ENCODE measurements around the gene PCARE. TPM values are rescaled to one million over a fixed set of nuclear protein-coding genes. Genes with fewer than 3 reads are reported as not detected.
"Not testable (repeated sequence)": the region's sequence is repeated elsewhere in the genome, so short reads cannot be mapped to it uniquely, and the experiment has no call there.

Gene PCARE
- total and polyA plus RNA-seq, 5 donors from 2014 or later: not detected

DNA sequence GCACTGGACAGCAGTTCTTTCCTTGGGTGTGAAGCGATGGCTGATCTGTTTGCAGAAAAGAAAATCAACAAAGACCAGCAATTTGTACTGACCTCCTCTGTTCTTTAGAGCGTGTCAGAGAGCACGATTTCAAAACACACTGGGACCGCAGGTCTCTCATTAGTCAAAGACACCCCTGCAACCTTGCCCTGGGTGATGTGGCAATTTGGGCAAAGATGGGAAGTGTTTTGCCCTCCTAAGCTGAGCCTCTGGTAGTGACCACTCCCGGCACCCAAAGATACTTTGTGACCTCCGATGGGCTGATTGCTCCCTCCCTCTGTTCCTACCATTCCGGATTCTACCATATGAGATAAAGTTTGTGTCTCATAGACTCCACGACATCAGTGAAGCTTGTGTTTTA lies 22.6 kb upstream of the PCARE start:
- Mint-ChIP-seq H3K27me3 (peaks cover 16% of the 10 kb centered on the region), H3K4me3 (no peak overlapping the region), H3K4me1 (no peaks in the 10 kb centered on the region), H3K9me3 (peaks cover 0 to 1% (median 0%) of the 10 kb centered on the region in 7 donors), H3K27ac (no peak overlapping the region), H3K36me3 (no peaks in the 10 kb centered on the region)
- Histone ChIP-seq H3K36me3 (ENCODE audit: control insufficient read depth, insufficient read depth, low read length) (no peaks in the 10 kb centered on the region), H3K9me3 (ENCODE audit: control insufficient read depth in 2 of 2, low read length in 2 of 2) (no peaks in the 10 kb centered on the region), H3K27me3 (ENCODE audit: control insufficient read depth, insufficient read depth, low read length) (peaks cover 3% of the 10 kb centered on the region), H3K4me3 (ENCODE audit: low read depth, low read length) (no peak overlapping the region), H3K27ac (ENCODE audit: insufficient read depth, low read length, poor library complexity, severe bottlenecking) (no peak overlapping the region), H3K4me1 (ENCODE audit: control insufficient read depth, insufficient read depth, low read length, poor library complexity, severe bottlenecking) (no peaks in the 10 kb centered on the region)
- no peak for DNase-seq
- ATAC-seq (ENCODE audit: low read depth in 2 of 2): no peak

DNA sequence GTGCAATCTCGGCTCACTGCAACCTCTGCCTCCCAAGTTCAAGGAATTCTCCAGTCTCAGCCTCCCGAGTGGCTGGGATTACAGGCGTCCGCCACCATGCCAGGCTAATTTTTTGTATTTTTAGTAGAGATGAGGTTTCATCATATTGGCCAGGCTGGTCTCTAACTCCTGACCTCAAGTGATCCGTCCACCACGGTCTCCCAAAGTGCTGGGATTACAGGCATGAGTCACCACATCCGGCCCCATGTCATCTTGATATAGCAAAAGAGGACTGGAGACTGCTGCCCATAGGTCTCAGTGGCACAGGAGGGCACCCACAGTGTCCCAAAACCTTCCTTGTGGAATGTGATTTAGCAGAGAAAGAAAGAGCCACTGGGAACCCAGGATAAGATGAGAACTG lies 16.0 kb upstream of the PCARE start:
- not testable (repeated sequence) for H3K36me3 ChIP-seq (ENCODE audit: control insufficient read depth, insufficient read depth, low read length); H3K9me3 ChIP-seq (ENCODE audit: control insufficient read depth in 2 of 2, low read length in 2 of 2); H3K27ac Mint-ChIP-seq; H3K27me3 ChIP-seq (ENCODE audit: control insufficient read depth, insufficient read depth, low read length); H3K4me1 Mint-ChIP-seq; H3K27ac ChIP-seq (ENCODE audit: insufficient read depth, low read length, poor library complexity, severe bottlenecking); H3K4me1 ChIP-seq (ENCODE audit: control insufficient read depth, insufficient read depth, low read length, poor library complexity, severe bottlenecking); H3K36me3 Mint-ChIP-seq; H3K4me3 Mint-ChIP-seq; ATAC-seq (ENCODE audit: low read depth in 2 of 2); H3K4me3 ChIP-seq (ENCODE audit: low read depth, low read length); H3K9me3 Mint-ChIP-seq; DNase-seq
- peaks cover 38% of the 10 kb centered on the region for H3K27me3 Mint-ChIP-seq

GRCh38 chr2:29084554-29084953 lies 10.2 kb upstream of the PCARE start:
- Histone ChIP-seq H3K4me1 (ENCODE audit: control insufficient read depth, insufficient read depth, low read length, poor library complexity, severe bottlenecking) (no peaks in the 10 kb centered on the region), H3K27ac (ENCODE audit: insufficient read depth, low read length, poor library complexity, severe bottlenecking) (no peak overlapping the region), H3K9me3 (ENCODE audit: control insufficient read depth in 2 of 2, low read length in 2 of 2) (no peaks in the 10 kb centered on the region), H3K27me3 (ENCODE audit: control insufficient read depth, insufficient read depth, low read length) (peaks cover 5% of the 10 kb centered on the region), H3K4me3 (ENCODE audit: low read depth, low read length) (no peak overlapping the region), H3K36me3 (ENCODE audit: control insufficient read depth, insufficient read depth, low read length) (no peaks in the 10 kb centered on the region)
- H3K36me3 Mint-ChIP-seq: no peaks in the 10 kb centered on the region
- peak overlapping the region in 1 of 3 donors; percentile 7 for H3K27ac Mint-ChIP-seq
- DNase-seq (no peak), ATAC-seq (ENCODE audit: low read depth in 2 of 2) (no peak)
- no peak overlapping the region for H3K4me3 Mint-ChIP-seq
- H3K27me3 Mint-ChIP-seq: peaks cover 30% of the 10 kb centered on the region
- H3K4me1 Mint-ChIP-seq: no peaks in the 10 kb centered on the region
- H3K9me3 Mint-ChIP-seq: peaks cover 0 to 5% (median 0%) of the 10 kb centered on the region in 7 donors

DNA sequence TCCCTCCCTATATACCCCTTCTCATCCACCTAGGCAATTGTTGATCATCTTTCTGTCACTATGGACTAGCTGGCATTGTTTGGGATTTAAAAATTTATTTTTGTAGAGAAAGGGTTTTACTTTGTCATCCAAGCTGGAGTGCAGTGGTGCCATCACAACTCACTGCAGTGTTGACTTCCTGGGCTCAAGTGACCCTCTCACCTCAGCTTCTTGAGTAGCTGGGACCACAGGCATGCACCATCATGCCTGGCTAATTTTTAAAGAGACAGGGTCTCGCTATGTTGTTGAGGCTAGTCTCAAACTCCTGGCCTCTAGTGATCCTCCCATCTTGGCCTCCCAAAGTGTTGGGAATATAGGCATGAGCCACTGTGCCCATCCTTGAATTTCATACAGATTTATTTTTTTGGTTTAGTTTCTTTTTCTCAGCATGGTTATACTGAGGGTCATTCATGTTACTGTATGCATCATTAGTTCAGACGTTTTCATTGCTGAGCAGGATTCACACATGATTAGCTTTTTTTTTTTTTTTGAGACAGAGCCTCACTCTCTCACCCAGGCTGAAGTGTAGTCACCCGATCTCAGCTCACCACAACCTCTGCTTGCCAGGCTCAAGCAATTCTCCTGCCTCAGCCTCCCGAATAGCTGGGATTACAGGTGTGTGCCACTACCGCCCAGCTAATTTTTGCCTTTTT lies 8.6 kb upstream of the PCARE start:
- no peaks in the 10 kb centered on the region for H3K36me3 Mint-ChIP-seq
- no peak overlapping the region for H3K4me3 ChIP-seq (ENCODE audit: low read depth, low read length)
- no peaks in the 10 kb centered on the region for H3K36me3 ChIP-seq (ENCODE audit: control insufficient read depth, insufficient read depth, low read length)
- ATAC-seq (ENCODE audit: low read depth in 2 of 2) (no peak), DNase-seq (no peak)
- H3K4me1 Mint-ChIP-seq: no peaks in the 10 kb centered on the region
- no peak overlapping the region for H3K4me3 Mint-ChIP-seq
- H3K27me3 ChIP-seq (ENCODE audit: control insufficient read depth, insufficient read depth, low read length): peaks cover 2% of the 10 kb centered on the region
- no peaks in the 10 kb centered on the region for H3K4me1 ChIP-seq (ENCODE audit: control insufficient read depth, insufficient read depth, low read length, poor library complexity, severe bottlenecking)
- H3K9me3 Mint-ChIP-seq: peaks cover 0 to 6% (median 0%) of the 10 kb centered on the region in 7 donors
- no peaks in the 10 kb centered on the region for H3K9me3 ChIP-seq (ENCODE audit: control insufficient read depth in 2 of 2, low read length in 2 of 2)
- H3K27ac Mint-ChIP-seq: no peak overlapping the region
- H3K27me3 Mint-ChIP-seq: peaks cover 16% of the 10 kb centered on the region
- no peak overlapping the region for H3K27ac ChIP-seq (ENCODE audit: insufficient read depth, low read length, poor library complexity, severe bottlenecking)

- Histone ChIP-seq H3K36me3 (ENCODE audit: control insufficient read depth, insufficient read depth, low read length) (no peaks in the 10 kb centered on the region), H3K4me3 (ENCODE audit: low read depth, low read length) (no peak overlapping the region), H3K27me3 (ENCODE audit: control insufficient read depth, insufficient read depth, low read length) (no peaks in the 10 kb centered on the region), H3K27ac (ENCODE audit: insufficient read depth, low read length, poor library complexity, severe bottlenecking) (no peak overlapping the region), H3K4me1 (ENCODE audit: control insufficient read depth, insufficient read depth, low read length, poor library complexity, severe bottlenecking) (no peaks in the 10 kb centered on the region), H3K9me3 (ENCODE audit: control insufficient read depth in 2 of 2, low read length in 2 of 2) (no peaks in the 10 kb centered on the region)
- Mint-ChIP-seq H3K4me3 (no peak overlapping the region), H3K27ac (no peak overlapping the region), H3K27me3 (peaks cover 4% of the 10 kb centered on the region), H3K9me3 (peaks cover 0 to 10% (median 0%) of the 10 kb centered on the region in 7 donors), H3K4me1 (no peaks in the 10 kb centered on the region), H3K36me3 (no peaks in the 10 kb centered on the region)
- ATAC-seq (ENCODE audit: low read depth in 2 of 2) (no peak), DNase-seq (no peak)
Measured at GRCh38 chr2:29080886-29081743, 6.8 kb upstream of the PCARE start.

- H3K36me3 ChIP-seq (ENCODE audit: control insufficient read depth, insufficient read depth, low read length): no peaks in the 10 kb centered on the region
- no peak overlapping the region for H3K4me3 Mint-ChIP-seq
- H3K27me3 ChIP-seq (ENCODE audit: control insufficient read depth, insufficient read depth, low read length): no peaks in the 10 kb centered on the region
- peaks cover 0 to 10% (median 0%) of the 10 kb centered on the region in 7 donors for H3K9me3 Mint-ChIP-seq
- no peak overlapping the region for H3K4me3 ChIP-seq (ENCODE audit: low read depth, low read length)
- DNase-seq (no peak), ATAC-seq (ENCODE audit: low read depth in 2 of 2) (no peak)
- H3K4me1 ChIP-seq (ENCODE audit: control insufficient read depth, insufficient read depth, low read length, poor library complexity, severe bottlenecking): no peaks in the 10 kb centered on the region
- no peaks in the 10 kb centered on the region for H3K4me1 Mint-ChIP-seq
- H3K27ac ChIP-seq (ENCODE audit: insufficient read depth, low read length, poor library complexity, severe bottlenecking): no peak overlapping the region
- H3K27me3 Mint-ChIP-seq: peaks cover 4% of the 10 kb centered on the region
- no peaks in the 10 kb centered on the region for H3K36me3 Mint-ChIP-seq
- no peak overlapping the region for H3K27ac Mint-ChIP-seq
- no peaks in the 10 kb centered on the region for H3K9me3 ChIP-seq (ENCODE audit: control insufficient read depth in 2 of 2, low read length in 2 of 2)
Measured at GRCh38 chr2:29079887-29080286, 5.6 kb upstream of the PCARE start.

GRCh38 chr2:29075894-29076705 lies 1.8 kb upstream of the PCARE start:
- no peaks in the 10 kb centered on the region for H3K4me1 Mint-ChIP-seq
- H3K4me3 Mint-ChIP-seq: no peak overlapping the region
- Histone ChIP-seq H3K4me3 (ENCODE audit: low read depth, low read length) (no peak overlapping the region), H3K27ac (ENCODE audit: insufficient read depth, low read length, poor library complexity, severe bottlenecking) (no peak overlapping the region), H3K4me1 (ENCODE audit: control insufficient read depth, insufficient read depth, low read length, poor library complexity, severe bottlenecking) (no peaks in the 10 kb centered on the region), H3K36me3 (ENCODE audit: control insufficient read depth, insufficient read depth, low read length) (no peaks in the 10 kb centered on the region), H3K27me3 (ENCODE audit: control insufficient read depth, insufficient read depth, low read length) (no peaks in the 10 kb centered on the region), H3K9me3 (ENCODE audit: control insufficient read depth in 2 of 2, low read length in 2 of 2) (no peaks in the 10 kb centered on the region)
- no peak overlapping the region for H3K27ac Mint-ChIP-seq
- ATAC-seq (ENCODE audit: low read depth in 2 of 2) (no peak), DNase-seq (no peak)
- peaks cover 0 to 10% (median 0%) of the 10 kb centered on the region in 7 donors for H3K9me3 Mint-ChIP-seq
- H3K36me3 Mint-ChIP-seq: no peaks in the 10 kb centered on the region
- no peaks in the 10 kb centered on the region for H3K27me3 Mint-ChIP-seq
